ENCODE measurements around the gene TTLL10. TPM values are rescaled to one million over a fixed set of nuclear protein-coding genes. Genes with fewer than 3 reads are reported as not detected.

The TTLL10 gene
- total and polyA plus RNA-seq, 2 of the 8 experiments (the other 6 are each of a cell fraction or from before 2014, with no cell fraction given), result 1.1 to 1.7 TPM

DNA sequence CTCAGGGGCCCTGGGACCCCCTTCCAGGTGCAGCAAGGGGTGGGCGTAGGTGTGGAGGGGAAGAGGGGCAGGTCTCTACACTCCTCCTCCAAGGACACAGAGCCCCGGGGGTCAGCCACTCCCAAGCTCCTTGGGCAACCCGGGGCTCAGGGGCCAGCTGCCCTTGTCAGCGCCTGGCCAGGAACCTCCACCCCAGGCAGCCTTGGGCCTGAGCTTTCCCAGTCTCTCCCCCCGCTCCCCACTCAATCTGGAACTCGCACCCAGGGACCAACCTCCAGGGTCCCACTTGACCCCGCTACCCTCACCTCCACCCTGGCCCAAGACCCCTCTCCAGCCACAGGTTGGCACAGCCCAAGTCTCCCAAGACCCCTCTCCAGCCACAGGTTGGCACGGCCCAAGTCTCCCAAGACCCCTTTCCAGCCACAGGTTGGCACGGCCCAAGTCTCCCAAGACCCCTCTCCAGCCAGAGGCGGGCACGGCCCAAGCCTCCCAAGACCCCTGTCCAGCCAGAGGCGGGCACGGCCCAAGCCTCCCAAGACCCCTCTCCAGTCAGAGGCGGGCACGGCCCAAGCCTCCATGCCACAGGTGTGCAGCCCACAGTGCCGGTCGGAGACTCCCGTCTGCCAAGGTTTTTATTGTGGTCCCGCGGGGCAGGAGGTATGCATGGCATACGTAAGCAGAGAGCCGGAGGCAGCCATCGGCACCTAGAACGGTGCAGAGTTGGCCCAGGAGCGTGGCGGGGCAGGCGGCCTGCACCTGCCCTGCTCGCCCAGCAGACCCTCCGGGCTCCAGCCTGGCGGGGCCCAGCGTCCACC, 37.3 kb downstream of the TTLL10 start:
- H2BK20ac ChIP-seq (ENCODE audit: low read length), result no peak overlapping the region
- H2AFZ ChIP-seq (ENCODE audit: low read length), result no peak overlapping the region
- H3K56ac ChIP-seq (replicated peaks; ENCODE audit: insufficient read length, low read depth, low read length), result no peak overlapping the region
- H3K23ac ChIP-seq (ENCODE audit: insufficient read length), result no peak overlapping the region
- no peaks in the 10 kb centered on the region for H3K36me3 ChIP-seq (ENCODE audit: control insufficient read depth in 2 of 4, insufficient read depth in 4 of 4, low read length in 3 of 4)
- CTCF ChIA-PET (ENCODE audit: partially characterized antibody), result interaction anchor here (0.8 to 1.6 kb wide), 8 partner anchors 16 to 88 kb away, joined by 3 to 9 read pairs (median 4); partner anchors contain the start of gene TTLL10
- H3K23me2 ChIP-seq (ENCODE audit: low read depth, low read length), result peaks cover 7% of the 10 kb centered on the region; the same call in 1 of the 2 replicates
- no peaks in the 10 kb centered on the region for H3K9me3 ChIP-seq (ENCODE audit: insufficient read depth in 2 of 2, low read depth in 1 of 2, low read length in 1 of 2)
- H3K27me3 ChIP-seq (replicated peaks in 1 of 4; ENCODE audit: control insufficient read depth in 3 of 4, extremely low read depth in 1 of 4, insufficient read depth in 3 of 4, low read length in 3 of 4), result peaks cover 0 to 12% (median 10%) of the 10 kb centered on the region in 4 experiments; a peak in 6 of 7 replicates
- H4K91ac ChIP-seq (replicated peaks; ENCODE audit: insufficient read length, low read length), result no peak overlapping the region
- FAIRE-seq (no peak), DNase-seq (ENCODE audit: low read depth in 1 of 2, low spot score in 2 of 2) (no peak)
- H4K5ac ChIP-seq (ENCODE audit: insufficient read length, low read depth, low read length), result no peak overlapping the region
- no peak overlapping the region for H2AK5ac ChIP-seq (ENCODE audit: low read depth, low read length)
- peaks cover 0 to 5% of the 10 kb centered on the region in 2 experiments for H4K20me1 ChIP-seq (replicated peaks in 1 of 2; ENCODE audit: control insufficient read depth in 1 of 2, insufficient read depth in 2 of 2, low read length in 2 of 2)
- H3K79me2 ChIP-seq (ENCODE audit: control insufficient read depth in 1 of 2, insufficient read depth in 2 of 2, low read length in 2 of 2), result no peaks in the 10 kb centered on the region
- H2BK120ac ChIP-seq (replicated peaks; ENCODE audit: low read depth, low read length), result no peak overlapping the region
- no peak overlapping the region for H3K4me3 ChIP-seq (ENCODE audit: extremely low read depth in 1 of 4, insufficient read depth in 2 of 4, low read depth in 3 of 4, low read length in 4 of 4)
- H3K27ac ChIP-seq (ENCODE audit: low read depth, low read length), result no peak overlapping the region
- H2BK15ac ChIP-seq (ENCODE audit: low read length), result no peak overlapping the region
- no peak overlapping the region for H3K9ac ChIP-seq (replicated peaks in 1 of 4; ENCODE audit: extremely low read depth in 1 of 4, low read depth in 3 of 4, low read length in 3 of 4)
- H2BK12ac ChIP-seq (ENCODE audit: low read depth, low read length), result no peak overlapping the region
- POLR2A ChIA-PET (ENCODE audit: partially characterized antibody), result interaction anchor here (1.1 kb wide), 1 partner anchor 21 kb away, joined by 3 read pairs; the partner anchor contains the start of genes B3GALT6 and SDF4
- H2BK5ac ChIP-seq (ENCODE audit: low read depth, low read length), result no peak overlapping the region
- H3K4me1 ChIP-seq (replicated peaks in 1 of 4; ENCODE audit: control insufficient read depth in 3 of 4, insufficient read depth in 4 of 4, low read length in 3 of 4), result peaks cover 0 to 9% (median 5%) of the 10 kb centered on the region in 4 experiments; a peak in 6 of 7 replicates
- H3K14ac ChIP-seq (ENCODE audit: insufficient read length), result no peak overlapping the region
- no peak overlapping the region for H3K4me2 ChIP-seq (ENCODE audit: insufficient read depth in 1 of 2, low read depth in 2 of 2, low read length in 2 of 2)
- 92% methylated on average over 27 of the region's 31 CpGs; no CpG with 5 or more reads in 1 of the 2 experiments for WGBS, 2 experiments (ENCODE audit: extremely low coverage in 1 of 2, insufficient coverage in 1 of 2, insufficient read length in 1 of 2, insufficient replicate concordance in 2 of 2, low coverage in 1 of 2, low lambda C conversion rate in 2 of 2, missing lambda C conversion rate in 1 of 2)
- H3K79me1 ChIP-seq (ENCODE audit: low read depth, low read length), result no peaks in the 10 kb centered on the region
- H3K18ac ChIP-seq (ENCODE audit: extremely low read depth, low read length), result no peak overlapping the region
- TF ChIP-seq SAP30 (IDR thresholded peaks at IDR 0.05; ENCODE audit: insufficient read depth, insufficient replicate concordance, low read length), result no peak
- no peak overlapping the region for H3K4ac ChIP-seq (replicated peaks; ENCODE audit: insufficient read length, low read depth, low read length)
- no peak overlapping the region for H4K8ac ChIP-seq (ENCODE audit: extremely low read depth, insufficient read depth, low read length)

Measured in H1 (cell line).